HepG2 (cell line): ENCODE data around the gene MTCH2. TPM values are rescaled to one million over a fixed set of nuclear protein-coding genes. Genes with fewer than 3 reads are reported as not detected.

Experiments used
- ATAC-seq: fragments of 200-7000 bp; cut with Tn5 transposase; 3 replicates; pipeline ENCODE4 v1.9.1; 2020; ENCODE audit warnings: mild to moderate bottlenecking, moderate library complexity
- BruUV-seq: library from RNA; stranded (reverse); fragments of 400-500 nt; replicated peaks from 2 replicates; lab custom pipeline; 2021; lab: Mats Ljungman, UMichigan
- CTCF ChIA-PET: fragments of 300-600 bp; formaldehyde crosslinking; extraction: SDS; loops from one replicate; lab custom pipeline; 2021; ENCODE audit warnings: low total read pairs, inconsistent platforms, low intra/inter-chr PET ratio; lab: Yijun Ruan, JAX
- POLR2A ChIA-PET: fragments of 350-600 bp; sonication (Branson Sonifier 250); formaldehyde crosslinking; loops from one replicate; lab custom pipeline; 2020; ENCODE audit warnings: antibody characterized with exemption, inconsistent platforms; lab: Yijun Ruan, JAX
- DNase-seq: peaks from one replicate; pipeline ENCODE4 v3.0.0-alpha.2; 2015; ENCODE audit warnings: low spot score
- FAIRE-seq: peaks from 3 replicates; lab custom pipeline; 2011; peaks lifted over from hg19 to GRCh38; lab: Jason Lieb, UNC
- H2AFZ ChIP-seq: one replicate; pipeline ENCODE4 v1.6.1; 2011; ENCODE audit warnings: low read length, inconsistent platforms
- H3K27ac ChIP-seq: fragments of 300-600 bp; 3 replicates; pipeline ENCODE4 v1.8.0; 2011; ENCODE audit warnings: mixed run types, mild to moderate bottlenecking, mixed read lengths, low read length, inconsistent platforms; ENCODE audit not compliant: insufficient read depth; ENCODE audit errors: extremely low read length
- H3K27me3 ChIP-seq, 2 experiments: fragments of 200-600 bp in 1 of 2; 2 replicates in 1 of 2; 3 replicates in 1 of 2; pipeline versions ENCODE4 v1.6.0 to v1.8.0; 2011; ENCODE audit warnings: low read length in 2 of 2, mild to moderate bottlenecking in 2 of 2, moderate library complexity in 2 of 2, inconsistent platforms in 1 of 2; ENCODE audit not compliant: insufficient read depth in 2 of 2, control insufficient read depth in 1 of 2
- H3K36me3 ChIP-seq, 2 experiments: fragments of 200-600 bp in 1 of 2; replicated peaks in 1 of 2; 2 replicates in 1 of 2; 3 replicates in 1 of 2; pipeline versions ENCODE4 v1.5.1 to v1.8.0; 2011; ENCODE audit warnings: low read length in 2 of 2, inconsistent platforms in 1 of 2; ENCODE audit not compliant: insufficient read depth in 2 of 2, control insufficient read depth in 1 of 2
- H3K4me1 ChIP-seq: 2 replicates; pipeline ENCODE4 v1.5.1; 2012; ENCODE audit warnings: low read length, inconsistent platforms; ENCODE audit not compliant: insufficient read depth
- H3K4me2 ChIP-seq: 2 replicates; pipeline ENCODE4 v1.6.0; 2011; ENCODE audit warnings: low read depth, low read length, inconsistent platforms
- H3K4me3 ChIP-seq, 3 experiments: fragments of 200-600 bp in 1 of 3; sonication (generic), shearing (Covaris generic) in 1 of 3; replicated peaks in 1 of 3; 2 replicates each; pipeline ENCODE4 v1.5.1; 2011 to 2016; ENCODE audit warnings: low read length in 3 of 3, inconsistent platforms in 2 of 3, low read depth in 2 of 3, mild to moderate bottlenecking in 2 of 3, control low read depth in 1 of 3, mixed read lengths in 1 of 3; ENCODE audit not compliant: insufficient read depth in 1 of 3
- H3K79me2 ChIP-seq: one replicate; pipeline ENCODE4 v1.6.1; 2011; ENCODE audit warnings: low read length, inconsistent platforms; ENCODE audit not compliant: insufficient read depth
- H3K9ac ChIP-seq: 2 replicates; pipeline ENCODE4 v1.6.0; 2011; ENCODE audit warnings: mild to moderate bottlenecking, low read depth, low read length, inconsistent platforms; ENCODE audit not compliant: insufficient read depth
- H3K9me3 ChIP-seq: 2 replicates; pipeline ENCODE4 v1.5.1; 2012; ENCODE audit warnings: mild to moderate bottlenecking, low read length
- H4K20me1 ChIP-seq: 2 replicates; pipeline ENCODE4 v1.6.0; 2011; ENCODE audit warnings: inconsistent platforms, mild to moderate bottlenecking, low read length, moderate library complexity; ENCODE audit not compliant: insufficient read depth
- HDAC1 ChIP-seq: sonication (generic); formaldehyde crosslinking; IDR thresholded peaks from 2 replicates; pipeline ENCODE4 v1.5.1; 2020; ENCODE audit warnings: mild to moderate bottlenecking, missing genetic modification reagents
- KDM4B ChIP-seq: sonication (generic); formaldehyde crosslinking; IDR thresholded peaks from 2 replicates; pipeline ENCODE4 v1.4.0; 2020; ENCODE audit warnings: missing genetic modification reagents
- ZNF629 ChIP-seq: sonication (generic); formaldehyde crosslinking; conservative IDR thresholded peaks from 2 replicates; pipeline ENCODE4 v1.5.0; 2020; ENCODE audit warnings: missing genetic modification reagents
- WGBS: methylation state at CpG from one replicate; pipeline ENCODE4 v1.1.6; 2017; ENCODE audit warnings: low lambda C conversion rate; 5-methylcytosine and 5-hydroxymethylcytosine counted together
- in situ Hi-C: cut with HindIII; loops from 2 replicates; pipeline ENCODE4 v1.10.0; 2017; ENCODE audit warnings: low pct_unique_long_range_greater_than_20kb; ENCODE audit not compliant: extremely low pct_ligation_motif_present
- intact Hi-C: fragments of 100-400 bp; cut with micrococcal nuclease; formaldehyde crosslinking; loops from one replicate; pipeline ENCODE4 v1.10.0; 2022; ENCODE audit not compliant: unreplicated experiment
- polyA plus RNA-seq, 8 experiments: library from polyadenylated mRNA; depleted of rRNA in 3 of 8; stranded (reverse) in 7 of 8; unstranded in 1 of 8; fragments of >200 nt; fragmentation: Illumina TruSeq in 4 of 8; extraction: Trizol in 4 of 8; gene quantifications; 2 replicates each; pipeline versions ENCODE4 v1.2.1 to v1.2.3, GENCODE V29; 2011 to 2016; ENCODE audit warnings: low read depth in 4 of 8, missing spikeins in 1 of 8, mixed read lengths in 1 of 8; ENCODE audit not compliant: insufficient read depth in 1 of 8
- total RNA-seq, 5 experiments: library from RNA; depleted of rRNA; stranded (reverse); fragments of >200 nt; fragmentation: Illumina TruSeq; extraction: Trizol; gene quantifications; 2 replicates each; pipeline ENCODE4 v1.2.3, GENCODE V29; 2016; ENCODE audit warnings: low read depth in 1 of 5
- TF ChIP-seq, protein P1 (sequence below): sonication (generic); formaldehyde crosslinking; IDR thresholded peaks from 2 replicates; pipeline ENCODE4 v1.8.0; 2022; ENCODE audit warnings: mild to moderate bottlenecking, missing genetic modification reagents, moderate library complexity

MTCH2 gene
- total and polyA plus RNA-seq, 2 of the 13 experiments (the other 11 are each of a cell fraction or from before 2014, with no cell fraction given): 112 to 272 TPM

- Histone ChIP-seq H3K36me3 (no peaks in the 10 kb centered on the region), H3K9me3 (no peaks in the 10 kb centered on the region), H3K27ac (no peak overlapping the region), H3K79me2 (no peaks in the 10 kb centered on the region), H3K4me1 (peaks cover 53% of the 10 kb centered on the region), H2AFZ (no peak overlapping the region), H3K4me3 (peak overlapping the region; percentile 65 to 82 (median 73); a peak in 5 of 6 replicates), H3K9ac (peak overlapping the region; percentile 45; the same call in 1 of the 2 replicates), H4K20me1 (no peaks in the 10 kb centered on the region), H3K4me2 (peak overlapping the region; percentile 86), H3K27me3 (peaks cover 3 to 27% of the 10 kb centered on the region in 2 experiments)
- in situ Hi-C loops (no loop called here), intact Hi-C loops (no loop called here)
- DNase-seq (no peak), FAIRE-seq (no peak), ATAC-seq (peak; percentile 11)
- no TSS peak for BruUV-seq
- WGBS: 0% methylated on average over 2 of the region's 6 CpGs
- POLR2A ChIA-PET: no interaction called here
- TF ChIP-seq KDM4B (CRISPR knock-in tag): no peak
- 0 out of 2 replicates have a peak, but pooled peaks have one; percentile 22 for TF ChIP-seq HDAC1
- CTCF ChIA-PET: no interaction called here
Observed at GRCh38 chr11:47593492-47593933, 48.8 kb downstream of the MTCH2 start.

DNA sequence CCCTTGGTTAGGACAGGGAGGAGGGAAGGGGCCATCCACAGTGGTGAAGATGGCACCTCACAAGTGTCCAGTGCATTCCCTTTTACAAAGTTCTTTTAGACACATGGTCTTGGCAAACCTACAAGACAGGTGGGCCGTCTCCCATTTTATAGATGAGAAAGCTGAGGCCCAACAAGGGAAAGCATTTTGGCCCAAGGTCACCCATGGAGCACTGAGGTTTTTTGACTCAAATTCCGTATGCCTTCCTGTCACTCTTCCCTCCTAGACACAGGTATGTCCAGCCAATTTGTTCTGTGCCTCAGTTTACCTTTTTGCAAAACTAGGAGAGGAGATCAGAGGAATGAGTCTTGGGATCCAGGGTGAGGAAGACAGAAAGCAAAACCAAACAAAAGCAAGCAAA, 49.4 kb downstream of the MTCH2 start:
- no peaks in the 10 kb centered on the region for H3K36me3 ChIP-seq
- ChIA-PET CTCF (no interaction called here), POLR2A (no interaction called here)
- peaks cover 3 to 27% of the 10 kb centered on the region in 2 experiments for H3K27me3 ChIP-seq
- no peaks in the 10 kb centered on the region for H4K20me1 ChIP-seq
- BruUV-seq: no TSS peak
- peaks cover 59% of the 10 kb centered on the region for H3K4me1 ChIP-seq
- 48% methylated on average over 2 of the region's 2 CpGs for WGBS
- no peak for DNase-seq
- H2AFZ ChIP-seq: no peak overlapping the region
- no peak overlapping the region for H3K27ac ChIP-seq
- TF ChIP-seq, protein P1, sequence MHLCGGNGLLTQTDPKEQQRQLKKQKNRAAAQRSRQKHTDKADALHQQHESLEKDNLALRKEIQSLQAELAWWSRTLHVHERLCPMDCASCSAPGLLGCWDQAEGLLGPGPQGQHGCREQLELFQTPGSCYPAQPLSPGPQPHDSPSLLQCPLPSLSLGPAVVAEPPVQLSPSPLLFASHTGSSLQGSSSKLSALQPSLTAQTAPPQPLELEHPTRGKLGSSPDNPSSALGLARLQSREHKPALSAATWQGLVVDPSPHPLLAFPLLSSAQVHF (CRISPR knock-in tag): no peak
- TF ChIP-seq ZNF629 (CRISPR knock-in tag): peak; percentile 92
- peak overlapping the region in 1 of 3 experiments; percentile 73; a peak in 2 of 6 replicates for H3K4me3 ChIP-seq
- peak overlapping the region; percentile 86 for H3K4me2 ChIP-seq
- in situ Hi-C loops (no loop called here), intact Hi-C loops (no loop called here)
- H3K79me2 ChIP-seq: no peaks in the 10 kb centered on the region
- no peak overlapping the region for H3K9ac ChIP-seq
- no peaks in the 10 kb centered on the region for H3K9me3 ChIP-seq
- no peak for FAIRE-seq
- no peak for ATAC-seq
